HG02678 (cell line): ENCODE measurements around the gene TTLL8.

Source experiments
- ATAC-seq: cut with Tn5 transposase; IDR thresholded peaks from one replicate; pipeline ENCODE4 v1.9.1; 2021; ENCODE audit warnings: mild to moderate bottlenecking, moderate library complexity; ENCODE audit not compliant: unreplicated experiment

The TTLL8 gene

GRCh38 chr22:50083462-50084079, 25.5 kb upstream of the TTLL8 start:
- ATAC-seq, result no peak

- ATAC-seq, result no peak
Observed at GRCh38 chr22:50082961-50083461, 24.9 kb upstream of the TTLL8 start.

- ATAC-seq, result no peak
Observed at GRCh38 chr22:50082197-50082715, 24.2 kb upstream of the TTLL8 start.

GRCh38 chr22:50081426-50082196, 23.5 kb upstream of the TTLL8 start:
- ATAC-seq, result no peak

- ATAC-seq, result no peak
Observed at GRCh38 chr22:50080077-50080465, 22.0 kb upstream of the TTLL8 start.

- ATAC-seq, result no peak
Observed at GRCh38 chr22:50078761-50079160, 20.7 kb upstream of the TTLL8 start.

- ATAC-seq, result no peak
Observed at GRCh38 chr22:50078246-50078645, 20.1 kb upstream of the TTLL8 start.

- no peak for ATAC-seq
Observed at GRCh38 chr22:50076646-50077535, 18.8 kb upstream of the TTLL8 start.

GRCh38 chr22:50074551-50075530, 16.7 kb upstream of the TTLL8 start:
- no peak for ATAC-seq

GRCh38 chr22:50074056-50074455, 16.0 kb upstream of the TTLL8 start:
- no peak for ATAC-seq

- no peak for ATAC-seq
Observed at GRCh38 chr22:50072714-50073538, 14.8 kb upstream of the TTLL8 start.

- no peak for ATAC-seq
Observed at GRCh38 chr22:50072167-50072555, 14.1 kb upstream of the TTLL8 start.

- no peak for ATAC-seq
Observed at GRCh38 chr22:50071432-50072166, 13.5 kb upstream of the TTLL8 start.

GRCh38 chr22:50070366-50070765, 12.3 kb upstream of the TTLL8 start:
- no peak for ATAC-seq

- ATAC-seq, result no peak
Observed at GRCh38 chr22:50068096-50068495, 10.0 kb upstream of the TTLL8 start.

- ATAC-seq, result no peak
Observed at GRCh38 chr22:50067244-50067643, 9.1 kb upstream of the TTLL8 start.

- ATAC-seq, result no peak
Observed at GRCh38 chr22:50064453-50064852, 6.4 kb upstream of the TTLL8 start.

GRCh38 chr22:50063589-50064393, 5.7 kb upstream of the TTLL8 start:
- ATAC-seq, result no peak
